IPS-15b (cell line): ENCODE results near the gene BDKRB1.
"Not testable (repeated sequence)": the region's sequence is repeated elsewhere in the genome, so short reads cannot be mapped to it uniquely, and the experiment has no call there.

Source experiments
- H3K27me3 ChIP-seq: one replicate; pipeline ENCODE4 v1.6.1; 2013; ENCODE audit warnings: low read length; ENCODE audit not compliant: control insufficient read depth, insufficient read depth
- H3K36me3 ChIP-seq: one replicate; pipeline ENCODE4 v1.6.1; 2013; ENCODE audit warnings: low read length; ENCODE audit not compliant: control insufficient read depth, insufficient read depth
- H3K4me1 ChIP-seq: one replicate; pipeline ENCODE4 v1.6.1; 2013; ENCODE audit warnings: mild to moderate bottlenecking, low read length; ENCODE audit not compliant: control insufficient read depth, insufficient read depth
- H3K4me3 ChIP-seq: one replicate; pipeline ENCODE4 v1.5.1; 2013; ENCODE audit warnings: low read depth, low read length
- H3K9ac ChIP-seq: one replicate; pipeline ENCODE4 v1.6.1; 2013; ENCODE audit warnings: low read depth, mild to moderate bottlenecking, low read length
- H3K9me3 ChIP-seq: one replicate; pipeline ENCODE4 v1.6.1; 2013; ENCODE audit warnings: mild to moderate bottlenecking, low read length; ENCODE audit not compliant: control insufficient read depth, insufficient read depth

Gene BDKRB1

GRCh38 chr14:96237641-96238040, 18.4 kb upstream of the BDKRB1 start:
- Histone ChIP-seq H3K4me3 (no peak overlapping the region), H3K9ac (no peak overlapping the region), H3K4me1 (no peaks in the 10 kb centered on the region), H3K36me3 (no peaks in the 10 kb centered on the region), H3K27me3 (no peaks in the 10 kb centered on the region), H3K9me3 (no peaks in the 10 kb centered on the region)

DNA sequence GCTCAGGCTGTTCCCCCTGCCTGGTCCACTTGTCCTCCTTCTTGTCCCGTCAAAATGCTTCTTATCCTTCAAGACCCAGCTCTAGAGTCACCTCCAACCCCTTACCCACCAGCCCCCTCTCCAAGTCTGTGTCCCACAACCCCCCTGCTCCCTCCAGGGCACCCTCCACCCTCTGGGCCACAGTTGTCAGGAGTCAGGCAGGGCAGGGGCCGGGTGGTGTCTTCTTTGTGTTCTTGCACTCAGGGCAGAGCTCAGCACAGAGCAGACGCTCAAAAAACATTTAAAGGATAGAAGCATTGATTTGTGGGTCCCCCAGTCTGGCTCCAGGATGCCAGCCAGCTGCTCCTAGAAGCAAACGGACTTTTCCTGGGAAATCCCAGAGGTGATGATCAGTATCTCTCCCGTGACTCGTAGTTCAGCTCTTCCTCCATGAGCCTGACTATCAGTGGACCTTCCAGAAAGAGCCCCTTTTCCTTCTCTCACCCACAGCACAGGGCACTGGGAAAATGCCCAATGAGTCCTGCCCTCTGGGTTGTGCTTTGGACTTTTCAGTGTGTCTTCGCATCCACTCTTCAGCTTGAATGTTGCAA, 17.2 kb upstream of the BDKRB1 start:
- Histone ChIP-seq H3K9me3 (no peaks in the 10 kb centered on the region), H3K27me3 (no peaks in the 10 kb centered on the region), H3K4me3 (no peak overlapping the region), H3K36me3 (no peaks in the 10 kb centered on the region), H3K4me1 (no peaks in the 10 kb centered on the region), H3K9ac (no peak overlapping the region)

- Histone ChIP-seq H3K36me3 (no peaks in the 10 kb centered on the region), H3K4me3 (no peak overlapping the region), H3K9ac (no peak overlapping the region), H3K4me1 (no peaks in the 10 kb centered on the region), H3K27me3 (no peaks in the 10 kb centered on the region), H3K9me3 (no peaks in the 10 kb centered on the region)
These were observed 16.3 kb upstream of the BDKRB1 start for GRCh38 chr14:96239711-96240141.

DNA sequence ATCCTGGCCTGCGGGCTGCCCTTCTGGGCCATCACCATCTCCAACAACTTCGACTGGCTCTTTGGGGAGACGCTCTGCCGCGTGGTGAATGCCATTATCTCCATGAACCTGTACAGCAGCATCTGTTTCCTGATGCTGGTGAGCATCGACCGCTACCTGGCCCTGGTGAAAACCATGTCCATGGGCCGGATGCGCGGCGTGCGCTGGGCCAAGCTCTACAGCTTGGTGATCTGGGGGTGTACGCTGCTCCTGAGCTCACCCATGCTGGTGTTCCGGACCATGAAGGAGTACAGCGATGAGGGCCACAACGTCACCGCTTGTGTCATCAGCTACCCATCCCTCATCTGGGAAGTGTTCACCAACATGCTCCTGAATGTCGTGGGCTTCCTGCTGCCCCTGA, 15.4 kb upstream of the BDKRB1 start:
- Histone ChIP-seq H3K4me1 (no peaks in the 10 kb centered on the region), H3K4me3 (no peak overlapping the region), H3K36me3 (no peaks in the 10 kb centered on the region), H3K9ac (no peak overlapping the region), H3K27me3 (no peaks in the 10 kb centered on the region), H3K9me3 (no peaks in the 10 kb centered on the region)

GRCh38 chr14:96242126-96242525, 13.9 kb upstream of the BDKRB1 start:
- Histone ChIP-seq H3K9me3 (no peaks in the 10 kb centered on the region), H3K9ac (no peak overlapping the region), H3K4me1 (no peaks in the 10 kb centered on the region), H3K4me3 (no peak overlapping the region), H3K27me3 (no peaks in the 10 kb centered on the region), H3K36me3 (no peaks in the 10 kb centered on the region)

GRCh38 chr14:96243785-96244184, 12.2 kb upstream of the BDKRB1 start:
- H3K27me3 ChIP-seq = no peaks in the 10 kb centered on the region
- H3K36me3 ChIP-seq = no peaks in the 10 kb centered on the region
- H3K9me3 ChIP-seq = no peaks in the 10 kb centered on the region
- H3K4me3 ChIP-seq = no peak overlapping the region
- no peaks in the 10 kb centered on the region for H3K4me1 ChIP-seq
- no peak overlapping the region for H3K9ac ChIP-seq

DNA sequence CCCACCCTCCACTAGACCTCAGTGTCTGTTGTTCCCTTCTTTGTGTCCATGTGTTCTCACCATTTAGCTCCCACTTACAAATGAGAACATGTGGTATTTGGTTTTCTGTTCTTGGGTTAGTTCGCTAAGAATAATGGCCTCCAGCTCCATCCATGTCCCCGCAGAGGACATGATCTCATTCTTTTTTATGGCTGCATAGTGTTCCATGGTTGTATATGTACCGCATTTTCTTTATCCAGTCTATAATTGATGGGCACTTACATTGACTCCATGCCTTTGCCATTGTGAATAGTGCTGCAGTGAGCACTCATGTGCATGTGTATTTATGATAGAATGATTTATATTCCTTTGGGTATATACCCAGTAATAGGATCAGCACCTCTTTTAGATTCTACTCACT, 10.9 kb upstream of the BDKRB1 start:
- not testable (repeated sequence) for H3K36me3 ChIP-seq, H3K9ac ChIP-seq, H3K4me1 ChIP-seq, H3K9me3 ChIP-seq, H3K4me3 ChIP-seq, H3K27me3 ChIP-seq

GRCh38 chr14:96245710-96246538, 10.1 kb upstream of the BDKRB1 start:
- Histone ChIP-seq H3K9ac (no peak overlapping the region), H3K4me1 (no peaks in the 10 kb centered on the region), H3K4me3 (no peak overlapping the region), H3K36me3 (no peaks in the 10 kb centered on the region), H3K27me3 (no peaks in the 10 kb centered on the region), H3K9me3 (no peaks in the 10 kb centered on the region)

GRCh38 chr14:96246539-96246847, 9.5 kb upstream of the BDKRB1 start:
- Histone ChIP-seq H3K4me3 (no peak overlapping the region), H3K4me1 (no peaks in the 10 kb centered on the region), H3K9ac (no peak overlapping the region), H3K36me3 (no peaks in the 10 kb centered on the region), H3K27me3 (no peaks in the 10 kb centered on the region), H3K9me3 (no peaks in the 10 kb centered on the region)

DNA sequence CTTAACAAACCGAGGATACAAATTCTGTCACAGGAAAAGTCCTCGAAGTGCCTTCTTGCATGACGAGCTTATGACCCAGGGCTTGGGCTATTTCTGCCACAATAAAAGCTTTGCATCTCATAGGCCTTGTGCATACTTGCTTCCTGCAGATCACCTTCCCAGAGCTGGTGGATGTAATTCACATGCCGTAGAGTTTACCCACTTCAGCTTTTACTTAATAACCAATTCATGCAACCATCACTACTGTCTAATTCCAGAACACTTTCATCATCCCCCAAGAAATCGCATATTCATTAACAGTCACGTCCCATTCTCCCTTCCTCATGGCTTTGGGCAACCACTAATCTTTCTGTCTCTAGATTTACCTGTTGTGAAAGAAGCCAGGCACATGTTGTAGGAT, 9.0 kb upstream of the BDKRB1 start:
- Histone ChIP-seq H3K9ac (no peak overlapping the region), H3K4me1 (no peaks in the 10 kb centered on the region), H3K27me3 (no peaks in the 10 kb centered on the region), H3K36me3 (no peaks in the 10 kb centered on the region), H3K9me3 (no peaks in the 10 kb centered on the region), H3K4me3 (no peak overlapping the region)

GRCh38 chr14:96249029-96249428, 7.0 kb upstream of the BDKRB1 start:
- Histone ChIP-seq H3K36me3 (no peaks in the 10 kb centered on the region), H3K4me1 (no peaks in the 10 kb centered on the region), H3K9ac (no peak overlapping the region), H3K4me3 (no peak overlapping the region), H3K9me3 (no peaks in the 10 kb centered on the region), H3K27me3 (no peaks in the 10 kb centered on the region)

DNA sequence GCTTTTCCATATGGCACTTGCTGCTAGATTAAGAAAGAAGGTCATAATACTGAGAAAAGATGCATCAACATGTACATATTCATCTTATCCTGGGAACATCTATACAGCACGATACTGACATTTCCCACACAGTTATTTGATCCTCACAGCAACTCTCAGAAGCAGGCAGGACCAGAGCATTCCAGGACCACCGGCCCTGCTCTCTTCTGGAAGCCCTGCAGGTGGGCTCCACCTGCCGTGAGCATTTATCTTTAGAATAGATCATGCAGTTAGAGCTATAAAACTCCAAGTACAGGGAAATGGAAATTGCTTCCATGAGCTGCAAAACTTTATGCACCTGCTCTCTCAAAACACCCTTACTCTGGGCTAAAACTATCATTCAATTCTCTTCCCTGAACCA, 5.5 kb upstream of the BDKRB1 start:
- Histone ChIP-seq H3K4me3 (no peak overlapping the region), H3K4me1 (no peaks in the 10 kb centered on the region), H3K9me3 (no peaks in the 10 kb centered on the region), H3K36me3 (no peaks in the 10 kb centered on the region), H3K9ac (no peak overlapping the region), H3K27me3 (no peaks in the 10 kb centered on the region)
